IPS DF 4.7 (cell line): Measurements from ENCODE around the gene PLPP6.
"Not testable (repeated sequence)": the region's sequence is repeated elsewhere in the genome, so short reads cannot be mapped to it uniquely, and the experiment has no call there.

ENCODE experiments used
- DNase-seq: peaks from one replicate; pipeline ENCODE4 v3.0.0-alpha.2; 2013; ENCODE audit warnings: low spot score; ENCODE audit errors: extremely low read depth

The PLPP6 gene

DNA sequence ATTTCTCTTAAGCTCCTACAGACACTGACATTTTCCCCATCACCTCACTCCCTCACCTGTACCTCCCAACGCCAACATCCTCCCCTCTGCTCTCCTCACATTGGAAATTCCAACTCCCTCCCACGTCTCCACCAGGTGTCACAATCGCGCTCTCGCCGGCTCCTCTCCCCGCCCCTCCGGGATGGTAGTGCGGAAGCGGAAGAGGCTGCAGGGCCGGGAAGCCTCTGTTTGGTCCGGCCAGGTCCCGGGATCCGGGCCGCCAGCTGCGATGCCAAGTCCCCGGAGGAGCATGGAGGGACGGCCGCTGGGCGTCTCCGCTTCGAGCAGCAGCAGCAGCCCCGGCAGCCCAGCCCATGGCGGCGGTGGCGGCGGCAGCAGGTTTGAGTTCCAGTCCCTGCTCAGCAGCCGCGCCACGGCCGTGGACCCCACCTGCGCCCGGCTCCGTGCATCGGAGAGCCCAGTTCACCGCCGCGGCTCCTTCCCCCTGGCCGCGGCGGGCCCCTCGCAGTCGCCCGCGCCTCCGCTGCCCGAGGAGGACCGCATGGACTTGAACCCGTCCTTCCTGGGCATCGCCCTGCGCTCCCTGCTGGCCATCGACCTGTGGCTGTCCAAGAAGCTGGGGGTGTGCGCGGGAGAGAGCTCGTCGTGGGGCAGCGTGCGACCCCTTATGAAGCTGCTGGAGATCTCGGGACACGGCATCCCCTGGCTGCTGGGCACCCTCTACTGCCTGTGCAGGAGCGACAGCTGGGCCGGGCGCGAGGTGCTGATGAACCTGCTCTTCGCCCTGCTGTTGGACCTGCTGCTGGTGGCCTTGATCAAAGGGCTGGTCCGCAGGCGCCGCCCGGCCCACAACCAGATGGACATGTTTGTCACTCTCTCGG, at the start of gene PLPP6:
Gene PLPP6 (plus strand): TSS at position 187 of the 881 bp plus-strand sequence. CDS start 82 bp downstream, at position 269.
- peak; percentile 81 for DNase-seq

DNA sequence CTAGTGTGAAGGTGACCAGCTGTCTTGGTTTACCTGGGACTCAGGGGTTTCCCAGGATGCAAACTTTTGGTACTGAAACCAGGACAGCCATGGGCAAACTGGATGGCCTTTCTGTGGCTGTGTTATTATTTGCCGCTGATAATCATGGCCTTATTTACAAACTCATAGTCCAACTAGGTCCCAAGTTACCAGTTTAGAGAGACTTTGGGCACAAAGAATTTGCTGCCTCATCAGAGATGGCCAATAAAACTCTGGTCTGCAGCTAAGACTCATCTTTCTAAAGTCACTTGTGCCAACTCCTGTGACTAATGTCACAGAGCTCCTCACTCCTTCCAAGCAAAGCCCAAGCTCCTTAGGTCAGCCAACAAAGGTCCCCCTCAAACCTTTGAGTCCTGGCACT, 47.5 kb upstream of the PLPP6 start:
- DNase-seq: no peak

DNA sequence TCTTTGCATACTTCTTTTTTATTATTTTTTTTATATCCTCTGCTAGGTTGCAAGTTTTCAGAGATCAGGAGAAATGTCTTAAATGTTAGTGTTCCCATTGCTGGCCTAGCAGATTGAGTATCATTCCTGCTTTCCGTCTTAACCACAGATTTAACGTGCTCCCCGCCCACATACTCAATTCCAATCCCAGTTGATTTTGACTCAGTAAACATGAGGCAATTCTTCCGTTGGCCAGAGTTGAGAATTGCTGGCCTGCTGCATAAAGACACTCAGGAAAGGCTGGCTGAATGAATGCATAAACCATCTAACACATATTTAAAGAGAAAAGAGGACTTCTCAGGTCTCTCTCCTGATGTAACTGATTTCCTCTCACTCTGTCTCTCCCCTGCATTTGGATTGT, 46.8 kb upstream of the PLPP6 start:
- DNase-seq: no peak

DNA sequence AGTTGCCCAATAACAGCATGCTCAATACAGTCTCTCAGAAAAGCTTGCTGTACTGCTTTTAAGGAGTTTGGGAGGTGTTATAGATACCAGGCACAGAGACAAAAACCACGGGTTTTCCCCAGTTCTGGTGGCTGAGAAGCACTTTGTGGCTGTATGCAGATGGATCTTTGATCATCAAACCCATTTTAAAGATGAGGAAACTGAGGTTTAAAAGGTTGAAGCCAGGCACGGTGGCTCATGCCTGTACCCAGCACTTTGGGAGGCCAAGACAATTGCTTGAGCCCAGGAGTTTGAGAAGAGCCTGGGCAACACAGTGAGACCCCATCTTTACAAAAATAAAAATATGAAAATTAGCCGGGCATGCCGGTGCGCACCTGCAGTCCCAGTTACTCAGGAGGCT, 46.3 kb upstream of the PLPP6 start:
- no peak for DNase-seq

- no peak for DNase-seq
Observed at GRCh38 chr9:4617752-4618151, 44.3 kb upstream of the PLPP6 start.

GRCh38 chr9:4618700-4619099, 43.4 kb upstream of the PLPP6 start:
- no peak for DNase-seq

- DNase-seq: no peak
Observed at GRCh38 chr9:4620057-4620765, 41.9 kb upstream of the PLPP6 start.

GRCh38 chr9:4620881-4621555, 41.1 kb upstream of the PLPP6 start:
- DNase-seq: no peak

- DNase-seq: no peak
Observed at GRCh38 chr9:4622016-4622415, 40.1 kb upstream of the PLPP6 start.

- no peak for DNase-seq
Observed at GRCh38 chr9:4630836-4631235, 31.3 kb upstream of the PLPP6 start.

GRCh38 chr9:4638968-4639367, 23.1 kb upstream of the PLPP6 start:
- no peak for DNase-seq

- DNase-seq: no peak
Observed at GRCh38 chr9:4639420-4639819, 22.7 kb upstream of the PLPP6 start.

GRCh38 chr9:4640027-4640426, 22.1 kb upstream of the PLPP6 start:
- DNase-seq: no peak

- no peak for DNase-seq
Observed at GRCh38 chr9:4642351-4642750, 19.7 kb upstream of the PLPP6 start.

GRCh38 chr9:4654084-4654483, 8.0 kb upstream of the PLPP6 start:
- DNase-seq: no peak

GRCh38 chr9:4654538-4654937, 7.6 kb upstream of the PLPP6 start:
- DNase-seq: no peak

- not testable (repeated sequence) for DNase-seq
Observed at GRCh38 chr9:4656196-4656595, 5.9 kb upstream of the PLPP6 start.

DNA sequence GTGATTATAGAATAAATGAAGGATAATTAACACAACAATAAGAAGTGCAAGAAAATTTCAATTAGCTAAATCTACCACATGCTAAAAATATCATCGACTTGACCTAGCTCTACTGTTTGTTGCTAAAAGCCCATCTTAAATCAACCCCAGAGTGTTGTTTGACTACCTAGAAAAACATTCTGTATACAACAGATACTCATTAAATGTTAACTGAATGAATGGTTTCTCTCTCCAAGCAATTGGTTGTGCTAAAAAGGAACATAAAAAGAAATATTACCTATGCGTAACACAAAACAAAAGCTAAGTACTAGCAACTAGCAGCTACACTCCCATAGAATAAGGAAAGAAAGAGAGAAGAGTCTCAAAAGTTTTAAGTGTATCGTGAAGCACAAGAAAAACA, 5.5 kb upstream of the PLPP6 start:
- DNase-seq: no peak

DNA sequence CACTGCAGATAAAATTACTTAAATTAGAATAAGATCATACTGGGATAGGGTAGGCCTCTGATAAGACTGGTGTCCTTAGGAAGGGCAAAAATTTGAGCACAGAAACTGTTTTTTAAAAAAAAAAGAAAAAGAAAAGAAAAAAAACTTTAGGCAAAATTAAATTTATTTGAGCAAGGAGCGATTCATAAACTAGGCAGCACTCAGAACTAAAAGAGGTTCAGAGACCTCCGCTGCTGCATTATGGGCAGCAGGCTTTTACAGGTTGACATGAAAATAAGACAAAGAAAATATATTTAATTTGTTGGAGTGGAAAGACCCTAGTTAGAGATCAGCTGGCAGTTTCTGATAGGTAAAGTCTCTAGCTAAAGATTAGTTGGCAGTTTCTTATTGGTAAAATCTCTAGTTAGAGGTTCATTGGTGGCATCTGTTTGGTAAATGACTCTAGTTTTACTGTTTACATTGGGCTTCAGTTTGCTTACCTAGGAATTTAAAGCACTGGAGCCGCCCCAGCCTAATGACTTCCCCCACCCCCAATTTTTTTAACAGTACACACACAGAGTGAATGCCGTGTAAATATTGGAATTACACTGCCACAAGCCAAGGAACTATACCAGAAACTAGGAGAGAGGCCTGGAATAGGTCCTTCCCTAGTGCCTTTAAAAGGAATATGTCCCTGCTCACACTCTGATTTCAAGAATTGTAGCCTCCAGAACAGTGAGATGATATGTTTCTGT, 4.5 kb upstream of the PLPP6 start:
- DNase-seq: no peak

DNA sequence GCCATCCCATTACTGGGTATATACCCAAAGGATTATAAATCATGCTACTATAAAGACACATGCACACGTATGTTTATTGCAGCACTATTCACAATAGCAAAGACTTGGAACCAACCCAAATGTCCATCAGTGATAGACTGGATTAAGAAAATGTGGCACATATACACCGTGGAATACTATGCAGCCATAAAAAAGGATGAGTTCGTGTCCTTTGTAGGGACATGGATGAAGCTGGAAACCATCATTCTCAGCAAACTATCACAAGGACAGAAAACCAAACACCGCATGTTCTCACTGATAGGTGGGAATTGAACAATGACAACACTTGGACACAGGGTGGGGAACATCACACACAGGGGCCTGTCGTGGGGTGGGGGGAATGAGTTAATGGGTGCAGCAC, 1.4 kb upstream of the PLPP6 start:
- DNase-seq: not testable (repeated sequence)

GRCh38 chr9:4661165-4661564, 929 bp upstream of the PLPP6 start:
- DNase-seq: no peak
